Loucy (cell line): ENCODE measurements around the gene DHX9.

Experiments used
- H2AFZ ChIP-seq: fragments of 200-600 bp; sonication (generic); 2 replicates; pipeline ENCODE4 v1.6.0; 2016; ENCODE audit warnings: antibody characterized with exemption, mild to moderate bottlenecking, low read length, moderate library complexity
- H3F3A ChIP-seq: fragments of 200-600 bp; 2 replicates; pipeline ENCODE4 v1.6.0; 2016; ENCODE audit warnings: antibody characterized with exemption, low read depth, mild to moderate bottlenecking
- H3K27me3 ChIP-seq: fragments of 200-600 bp; sonication (generic); 2 replicates; pipeline ENCODE4 v1.6.1; 2014; ENCODE audit warnings: low read length, mild to moderate bottlenecking; ENCODE audit not compliant: insufficient read depth, poor library complexity, severe bottlenecking
- H3K36me3 ChIP-seq: fragments of 200-600 bp; sonication (generic); 2 replicates; pipeline ENCODE4 v1.6.1; 2016; ENCODE audit warnings: low read length; ENCODE audit not compliant: insufficient read depth
- H3K4me1 ChIP-seq: fragments of 200-600 bp; sonication (generic); 2 replicates; pipeline ENCODE4 v1.5.1; 2014; ENCODE audit warnings: low read length, mild to moderate bottlenecking; ENCODE audit not compliant: insufficient read depth, poor library complexity, severe bottlenecking
- H3K4me2 ChIP-seq: fragments of 200-600 bp; sonication (generic); 2 replicates; pipeline ENCODE4 v1.6.0; 2014; ENCODE audit warnings: antibody characterized with exemption, low read length, low read depth, mild to moderate bottlenecking; ENCODE audit not compliant: poor library complexity, severe bottlenecking
- H3K4me3 ChIP-seq: fragments of 200-600 bp; sonication (generic); 2 replicates; pipeline ENCODE4 v1.5.1; 2014; ENCODE audit warnings: low read length, mild to moderate bottlenecking, mixed read lengths; ENCODE audit not compliant: poor library complexity, severe bottlenecking
- H3K79me2 ChIP-seq: fragments of 200-600 bp; sonication (generic); 2 replicates; pipeline ENCODE4 v1.6.1; 2014; ENCODE audit warnings: low read length; ENCODE audit not compliant: insufficient read depth
- H3K9ac ChIP-seq: fragments of 200-600 bp; sonication (generic); 2 replicates; pipeline ENCODE4 v1.6.0; 2014; ENCODE audit warnings: mild to moderate bottlenecking, low read depth, low read length, moderate library complexity; ENCODE audit not compliant: poor library complexity, severe bottlenecking
- H3K9me2 ChIP-seq: fragments of 200-600 bp; sonication (generic); replicated peaks from 2 replicates; pipeline ENCODE4 v1.6.1; 2016; ENCODE audit warnings: low read depth, low read length, mixed read lengths
- H3K9me3 ChIP-seq: fragments of 200-600 bp; sonication (generic); 2 replicates; pipeline ENCODE4 v1.6.1; 2014; ENCODE audit warnings: mild to moderate bottlenecking, antibody characterized with exemption, low read length, low read depth; ENCODE audit not compliant: insufficient read depth
- H4K20me1 ChIP-seq: fragments of 200-600 bp; sonication (generic); 2 replicates; pipeline ENCODE4 v1.6.0; 2014; ENCODE audit warnings: antibody characterized with exemption, low read length, mild to moderate bottlenecking; ENCODE audit not compliant: insufficient read depth, poor library complexity, severe bottlenecking
- CTCF ChIP-seq: fragments of 200-600 bp; sonication (generic); conservative IDR thresholded peaks from 2 replicates; pipeline ENCODE4 v1.5.1; 2014; ENCODE audit warnings: mild to moderate bottlenecking, antibody characterized with exemption, low read length
- EZH2phosphoT487 ChIP-seq: fragments of 200-600 bp; IDR thresholded peaks from 2 replicates; pipeline ENCODE4 v1.6.1; 2018; ENCODE audit warnings: antibody characterized with exemption, mild to moderate bottlenecking, moderate library complexity, borderline replicate concordance

DHX9 gene

GRCh38 chr1:182850319-182850718, 11.2 kb downstream of the DHX9 start:
- Histone ChIP-seq H3K36me3 (peaks cover 100% of the 10 kb centered on the region), H3K4me3 (no peak overlapping the region), H4K20me1 (peaks cover 100% of the 10 kb centered on the region), H3K4me2 (peak overlapping the region; percentile 32), H3K9me2 (no peaks in the 10 kb centered on the region), H3K79me2 (peaks cover 100% of the 10 kb centered on the region), H3K27me3 (no peaks in the 10 kb centered on the region), H3F3A (no peaks in the 10 kb centered on the region), H3K9ac (no peak overlapping the region), H2AFZ (no peak overlapping the region), H3K9me3 (no peaks in the 10 kb centered on the region), H3K4me1 (peaks cover 43% of the 10 kb centered on the region)
- no peak for TF ChIP-seq EZH2phosphoT487

- H3K36me3 ChIP-seq, result peaks cover 100% of the 10 kb centered on the region
- H3K79me2 ChIP-seq, result peaks cover 96% of the 10 kb centered on the region
- no peaks in the 10 kb centered on the region for H3F3A ChIP-seq
- no peak overlapping the region for H2AFZ ChIP-seq
- TF ChIP-seq EZH2phosphoT487 (no peak), CTCF (no peak)
- no peaks in the 10 kb centered on the region for H3K9me2 ChIP-seq
- peaks cover 29% of the 10 kb centered on the region for H3K4me1 ChIP-seq
- peaks cover 98% of the 10 kb centered on the region for H4K20me1 ChIP-seq
- H3K4me2 ChIP-seq, result no peak overlapping the region
- no peaks in the 10 kb centered on the region for H3K27me3 ChIP-seq
- no peak overlapping the region for H3K4me3 ChIP-seq
- H3K9me3 ChIP-seq, result no peaks in the 10 kb centered on the region
- H3K9ac ChIP-seq, result no peak overlapping the region
Observed at GRCh38 chr1:182851825-182852224, 12.7 kb downstream of the DHX9 start.

GRCh38 chr1:182855911-182856310, 16.8 kb downstream of the DHX9 start:
- H3K9me3 ChIP-seq, result no peaks in the 10 kb centered on the region
- no peaks in the 10 kb centered on the region for H3F3A ChIP-seq
- H4K20me1 ChIP-seq, result peaks cover 87% of the 10 kb centered on the region
- no peaks in the 10 kb centered on the region for H3K27me3 ChIP-seq
- H3K9me2 ChIP-seq, result no peaks in the 10 kb centered on the region
- H3K36me3 ChIP-seq, result peaks cover 100% of the 10 kb centered on the region
- peaks cover 5% of the 10 kb centered on the region for H3K4me1 ChIP-seq
- H3K4me2 ChIP-seq, result no peak overlapping the region
- no peak overlapping the region for H2AFZ ChIP-seq
- H3K9ac ChIP-seq, result no peak overlapping the region
- H3K79me2 ChIP-seq, result peaks cover 73% of the 10 kb centered on the region
- H3K4me3 ChIP-seq, result no peak overlapping the region
- TF ChIP-seq CTCF (no peak), EZH2phosphoT487 (no peak)

- Histone ChIP-seq H3K79me2 (peaks cover 64% of the 10 kb centered on the region), H3F3A (no peaks in the 10 kb centered on the region), H3K27me3 (no peaks in the 10 kb centered on the region), H2AFZ (no peak overlapping the region), H3K9me2 (no peaks in the 10 kb centered on the region), H3K4me2 (no peak overlapping the region), H3K9me3 (no peaks in the 10 kb centered on the region), H3K36me3 (peaks cover 100% of the 10 kb centered on the region), H3K4me1 (peaks cover 10% of the 10 kb centered on the region), H3K9ac (no peak overlapping the region), H4K20me1 (peaks cover 84% of the 10 kb centered on the region), H3K4me3 (no peak overlapping the region)
- no peak for TF ChIP-seq CTCF
- no peak for TF ChIP-seq EZH2phosphoT487
Observed at GRCh38 chr1:182857212-182857611, 18.1 kb downstream of the DHX9 start.
